ENCODE results near the gene PGLYRP1. TPM values are rescaled to one million over a fixed set of nuclear protein-coding genes. Genes with fewer than 3 reads are reported as not detected.

Gene PGLYRP1
- total RNA-seq, 4 donors from 2014 or later, result not detected

GRCh38 chr19:46018729-46019251, 4.1 kb downstream of the PGLYRP1 start:
- no peak overlapping the region for H3K4me3 ChIP-seq

GRCh38 chr19:46017874-46018675, 4.8 kb downstream of the PGLYRP1 start:
- H3K27ac ChIP-seq, result no peak overlapping the region
- in situ Hi-C loops (cut with MboI; ENCODE audit: low pct_ligation_motif_present in 1 of 4, low pct_unique_long_range_greater_than_20kb in 1 of 4, low sequenced_read_pairs in 3 of 4), result no loop called here
- no peak overlapping the region for H3K4me3 ChIP-seq
- peaks cover 3 to 28% (median 24%) of the 10 kb centered on the region in 4 donors for H3K4me1 ChIP-seq
- WGBS, 2 donors (ENCODE audit: low coverage in 1 of 2), result 92 to 100% methylated on average over 1 to 13 of the region's 15 CpGs
- peaks cover 47% of the 10 kb centered on the region for H3K27me3 ChIP-seq
- H3K36me3 ChIP-seq, result no peaks in the 10 kb centered on the region
- TF ChIP-seq EP300 (IDR thresholded peaks at IDR 0.05; ENCODE audit: low read depth) (no peak), POLR2A (IDR thresholded peaks at IDR 0.05) (no peak), POLR2AphosphoS5 (IDR thresholded peaks at IDR 0.05) (no peak)
- TF ChIP-seq, protein P1, sequence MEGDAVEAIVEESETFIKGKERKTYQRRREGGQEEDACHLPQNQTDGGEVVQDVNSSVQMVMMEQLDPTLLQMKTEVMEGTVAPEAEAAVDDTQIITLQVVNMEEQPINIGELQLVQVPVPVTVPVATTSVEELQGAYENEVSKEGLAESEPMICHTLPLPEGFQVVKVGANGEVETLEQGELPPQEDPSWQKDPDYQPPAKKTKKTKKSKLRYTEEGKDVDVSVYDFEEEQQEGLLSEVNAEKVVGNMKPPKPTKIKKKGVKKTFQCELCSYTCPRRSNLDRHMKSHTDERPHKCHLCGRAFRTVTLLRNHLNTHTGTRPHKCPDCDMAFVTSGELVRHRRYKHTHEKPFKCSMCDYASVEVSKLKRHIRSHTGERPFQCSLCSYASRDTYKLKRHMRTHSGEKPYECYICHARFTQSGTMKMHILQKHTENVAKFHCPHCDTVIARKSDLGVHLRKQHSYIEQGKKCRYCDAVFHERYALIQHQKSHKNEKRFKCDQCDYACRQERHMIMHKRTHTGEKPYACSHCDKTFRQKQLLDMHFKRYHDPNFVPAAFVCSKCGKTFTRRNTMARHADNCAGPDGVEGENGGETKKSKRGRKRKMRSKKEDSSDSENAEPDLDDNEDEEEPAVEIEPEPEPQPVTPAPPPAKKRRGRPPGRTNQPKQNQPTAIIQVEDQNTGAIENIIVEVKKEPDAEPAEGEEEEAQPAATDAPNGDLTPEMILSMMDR (IDR thresholded peaks at IDR 0.05), result no peak
- no peaks in the 10 kb centered on the region for H3K9me3 ChIP-seq
- no peak for DNase-seq
- intact Hi-C loops (cut with DNase I; ENCODE audit: low total_unique reads), result no loop called here

More at GRCh38 chr19:46018729-46019251, 4.1 kb downstream of the PGLYRP1 start:
- peaks cover 3 to 28% (median 24%) of the 10 kb centered on the region in 4 donors for H3K4me1 ChIP-seq
- H3K36me3 ChIP-seq, result no peaks in the 10 kb centered on the region
- no peak for DNase-seq
- intact Hi-C loops (cut with DNase I; ENCODE audit: low total_unique reads), result no loop called here
- TF ChIP-seq POLR2A (IDR thresholded peaks at IDR 0.05), result no peak
- in situ Hi-C loops (cut with MboI; ENCODE audit: low pct_ligation_motif_present in 1 of 4, low pct_unique_long_range_greater_than_20kb in 1 of 4, low sequenced_read_pairs in 3 of 4), result no loop called here
- 94 to 100% methylated on average over 2 to 10 of the region's 10 CpGs for WGBS, 2 donors (ENCODE audit: low coverage in 1 of 2)
- H3K27ac ChIP-seq, result no peak overlapping the region
- no peaks in the 10 kb centered on the region for H3K9me3 ChIP-seq
- H3K27me3 ChIP-seq, result peaks cover 47% of the 10 kb centered on the region

DNA sequence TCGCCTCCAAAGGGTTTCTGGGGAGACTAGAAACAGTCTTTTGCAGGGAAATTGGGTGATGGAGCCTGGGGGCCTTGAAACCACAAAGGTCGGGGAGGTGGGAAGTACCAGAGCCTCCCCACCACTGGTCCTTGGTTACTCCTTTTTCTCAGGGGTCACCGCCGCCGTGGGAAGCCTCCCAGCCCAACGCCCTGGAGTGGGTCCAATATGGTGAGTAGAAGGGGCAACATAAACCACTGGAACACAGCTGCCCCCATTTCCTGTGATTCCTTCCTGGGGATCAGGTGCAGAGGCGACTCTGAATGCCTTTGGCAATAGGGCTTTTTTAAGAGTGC, 5.8 kb downstream of the PGLYRP1 start:
- Histone ChIP-seq H3K27me3 (peaks cover 42% of the 10 kb centered on the region), H3K4me3 (peak overlapping the region in 1 of 4 donors; percentile 70), H3K27ac (no peak overlapping the region), H3K4me1 (peaks cover 3 to 28% (median 24%) of the 10 kb centered on the region in 4 donors), H3K36me3 (no peaks in the 10 kb centered on the region), H3K9me3 (no peaks in the 10 kb centered on the region)
- intact Hi-C loops (cut with DNase I; ENCODE audit: low total_unique reads), result no loop called here
- DNase-seq, result no peak
- TF ChIP-seq POLR2AphosphoS5 (IDR thresholded peaks at IDR 0.05), result no peak
- TF ChIP-seq, protein P1 (IDR thresholded peaks at IDR 0.05), result peak in 3 of 5 experiments; percentile 26 to 63 (median 39)
- no peak for TF ChIP-seq EP300 (IDR thresholded peaks at IDR 0.05; ENCODE audit: low read depth)
- TF ChIP-seq POLR2A (IDR thresholded peaks at IDR 0.05), result no peak
- 50% methylated on average over 7 of the region's 7 CpGs; no CpG with 5 or more reads in 1 of the 2 donors for WGBS, 2 donors (ENCODE audit: low coverage in 1 of 2)
- in situ Hi-C loops (cut with MboI; ENCODE audit: low pct_ligation_motif_present in 1 of 4, low pct_unique_long_range_greater_than_20kb in 1 of 4, low sequenced_read_pairs in 3 of 4), result no loop called here

DNA sequence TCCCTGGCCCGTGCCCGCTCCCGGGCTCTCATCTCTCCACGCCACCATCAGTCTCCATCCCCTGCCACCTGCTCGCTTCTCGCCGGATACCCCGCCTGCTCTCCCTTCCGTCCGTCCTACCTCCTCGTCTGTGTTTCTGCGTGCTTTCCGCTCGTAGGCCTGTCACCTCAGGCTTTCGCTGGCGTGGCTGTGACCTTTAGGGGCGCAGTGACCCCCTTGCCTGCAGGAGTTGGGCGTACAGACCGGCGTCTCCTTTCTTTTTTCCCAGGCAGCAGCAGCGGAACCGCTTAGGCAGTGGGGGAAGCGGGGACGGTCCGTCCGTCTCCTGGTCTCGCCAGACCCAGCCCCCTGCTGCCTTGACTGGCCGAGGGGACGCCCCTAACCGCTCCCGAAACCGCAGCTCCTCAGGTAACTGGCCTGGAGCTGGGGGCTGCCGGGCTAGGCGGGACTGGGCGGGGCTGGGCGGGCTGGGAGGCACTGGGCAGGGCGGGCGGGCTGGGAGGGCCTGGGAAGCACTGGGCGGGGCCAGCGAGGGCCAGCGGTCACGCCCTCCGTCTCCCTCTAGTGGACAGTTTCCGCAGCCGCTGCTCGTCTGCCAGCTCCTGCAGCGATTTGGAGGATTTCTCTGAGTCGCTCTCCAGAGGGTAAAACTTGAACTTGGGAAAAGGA, 6.3 kb downstream of the PGLYRP1 start:
- Histone ChIP-seq H3K4me3 (peak overlapping the region; percentile 6 to 70 (median 51)), H3K36me3 (no peaks in the 10 kb centered on the region), H3K27me3 (peaks cover 37% of the 10 kb centered on the region), H3K27ac (peak overlapping the region in 3 of 4 donors; percentile 28 to 54 (median 33)), H3K4me1 (peaks cover 3 to 28% (median 23%) of the 10 kb centered on the region in 4 donors), H3K9me3 (no peaks in the 10 kb centered on the region)
- intact Hi-C loops (cut with DNase I; ENCODE audit: low total_unique reads), result no loop called here
- no peak for TF ChIP-seq POLR2AphosphoS5 (IDR thresholded peaks at IDR 0.05)
- TF ChIP-seq POLR2A (IDR thresholded peaks at IDR 0.05), result no peak
- TF ChIP-seq, protein P1 (IDR thresholded peaks at IDR 0.05), result peak in 4 of 5 experiments; percentile 52 to 94 (median 88)
- in situ Hi-C loops (cut with MboI; ENCODE audit: low pct_ligation_motif_present in 1 of 4, low pct_unique_long_range_greater_than_20kb in 1 of 4, low sequenced_read_pairs in 3 of 4), result no loop called here
- peak; percentile 87 for DNase-seq
- 0% methylated on average over 46 of the region's 48 CpGs; no CpG with 5 or more reads in 1 of the 2 donors for WGBS, 2 donors (ENCODE audit: low coverage in 1 of 2)

Measured in transverse colon (tissue), 4 donors.